Measurements from ENCODE around the gene PPP1R15A.
"Not testable (repeated sequence)": the region's sequence is repeated elsewhere in the genome, so short reads cannot be mapped to it uniquely, and the experiment has no call there.

Gene PPP1R15A

DNA sequence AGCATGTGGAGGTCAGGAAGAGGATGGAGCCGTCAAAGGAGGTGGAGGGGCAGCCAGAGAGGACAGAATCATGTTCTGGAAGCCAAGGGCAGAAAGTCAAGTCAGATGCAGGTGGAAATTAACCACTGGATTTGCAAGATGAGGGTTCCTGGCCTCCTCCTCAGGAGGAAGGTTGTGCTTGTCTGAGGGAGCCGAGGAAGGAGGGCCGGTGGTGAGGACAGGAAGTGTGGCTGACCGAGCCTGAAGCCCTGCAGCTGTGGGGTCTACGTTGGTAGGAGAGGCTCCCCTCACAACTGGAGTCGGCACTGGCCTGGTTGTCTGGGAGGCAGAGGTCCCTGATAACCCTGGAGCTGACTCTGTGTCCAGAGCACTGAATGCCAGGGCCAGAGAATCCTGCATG is 45.9 kb downstream of the PPP1R15A start:
- DNase-seq, result no peak

DNA sequence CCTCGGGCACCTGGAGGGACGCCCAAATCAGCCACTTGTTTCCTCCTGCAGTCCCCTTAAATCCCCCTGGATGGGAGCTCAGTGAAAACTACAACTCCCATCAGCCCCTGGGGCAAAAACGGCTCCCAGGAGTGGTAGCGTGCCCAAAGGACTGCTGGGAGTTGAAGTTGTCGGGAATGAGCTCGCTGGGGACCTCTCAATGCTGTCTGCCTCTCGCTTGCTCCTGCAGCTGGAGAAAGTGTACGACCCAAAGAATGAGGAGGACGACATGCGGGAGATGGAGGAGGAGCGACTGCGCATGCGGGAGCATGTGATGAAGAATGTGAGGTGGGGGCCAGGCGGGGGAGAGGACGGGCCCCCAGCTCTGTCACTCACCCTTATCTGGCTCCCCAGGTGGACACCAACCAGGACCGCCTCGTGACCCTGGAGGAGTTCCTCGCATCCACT is 46.6 kb downstream of the PPP1R15A start:
- no peak for DNase-seq

DNA sequence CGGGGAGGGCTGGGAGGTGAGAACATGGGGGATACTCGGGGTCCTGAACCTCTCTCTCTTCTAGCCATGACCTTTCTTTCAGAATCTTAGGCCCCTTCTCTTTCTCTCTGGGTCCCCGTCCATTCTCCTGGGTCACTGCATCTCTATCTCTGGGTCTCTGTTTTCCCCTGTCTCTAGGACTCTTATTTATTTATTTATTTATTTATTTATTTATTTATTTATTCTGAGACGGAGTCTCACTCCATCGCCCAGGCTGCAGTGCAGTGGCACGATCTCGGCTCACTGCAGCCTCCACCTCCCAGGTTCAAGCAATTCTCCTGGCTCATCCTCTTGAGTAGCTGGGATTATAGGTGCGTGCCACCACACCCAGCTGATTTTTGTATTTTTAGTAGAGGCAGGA is 47.0 kb downstream of the PPP1R15A start:
- not testable (repeated sequence) for DNase-seq

DNA sequence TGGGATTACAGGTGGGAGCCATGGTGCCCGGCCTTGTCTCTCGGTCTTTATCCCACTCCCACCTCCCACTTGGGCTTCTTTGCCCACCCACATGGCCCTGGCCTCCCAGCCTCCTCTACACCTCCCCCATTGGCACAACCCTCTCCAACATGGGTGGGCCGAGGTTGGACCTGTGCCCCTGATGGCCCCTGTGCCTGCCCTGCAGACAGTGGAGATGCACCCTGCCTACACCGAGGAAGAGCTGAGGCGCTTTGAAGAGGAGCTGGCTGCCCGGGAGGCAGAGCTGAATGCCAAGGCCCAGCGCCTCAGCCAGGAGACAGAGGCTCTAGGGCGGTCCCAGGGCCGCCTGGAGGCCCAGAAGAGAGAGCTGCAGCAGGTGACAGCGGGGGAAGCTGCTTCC is 48.7 kb downstream of the PPP1R15A start:
- DNase-seq, result no peak

DNA sequence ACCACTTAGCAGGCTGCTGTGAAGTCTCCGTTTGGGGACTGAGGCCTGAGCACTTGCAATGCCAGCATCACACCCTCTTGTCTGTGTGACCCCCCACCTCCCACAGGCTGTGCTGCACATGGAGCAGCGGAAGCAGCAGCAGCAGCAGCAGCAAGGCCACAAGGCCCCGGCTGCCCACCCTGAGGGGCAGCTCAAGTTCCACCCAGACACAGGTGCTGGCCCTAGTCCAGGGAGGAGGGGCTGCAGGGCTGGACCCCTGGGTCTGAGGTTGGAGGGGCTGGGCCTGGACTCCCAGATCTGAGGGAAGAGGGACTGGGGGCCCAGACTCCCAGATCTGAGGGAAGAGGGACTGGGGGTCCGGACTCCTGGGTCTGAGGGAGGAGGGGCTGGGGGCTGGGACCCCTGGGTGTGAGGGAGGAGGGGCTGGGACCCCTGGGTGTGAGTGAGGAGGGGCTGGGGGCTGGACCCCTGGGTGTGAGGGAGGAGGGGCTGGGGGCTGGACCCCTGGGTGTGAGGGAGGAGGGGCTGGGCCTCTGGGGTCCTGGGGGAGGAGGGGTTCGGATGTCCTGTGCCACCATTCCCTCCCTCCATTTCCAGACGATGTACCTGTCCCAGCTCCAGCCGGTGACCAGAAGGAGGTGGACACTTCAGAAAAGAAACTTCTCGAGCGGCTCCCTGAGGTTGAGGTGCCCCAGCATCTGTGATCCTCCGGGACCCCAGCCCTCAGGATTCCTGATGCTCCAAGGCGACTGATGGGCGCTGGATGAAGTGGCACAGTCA is 49.7 kb downstream of the PPP1R15A start:
- DNase-seq, result no peak

DNA sequence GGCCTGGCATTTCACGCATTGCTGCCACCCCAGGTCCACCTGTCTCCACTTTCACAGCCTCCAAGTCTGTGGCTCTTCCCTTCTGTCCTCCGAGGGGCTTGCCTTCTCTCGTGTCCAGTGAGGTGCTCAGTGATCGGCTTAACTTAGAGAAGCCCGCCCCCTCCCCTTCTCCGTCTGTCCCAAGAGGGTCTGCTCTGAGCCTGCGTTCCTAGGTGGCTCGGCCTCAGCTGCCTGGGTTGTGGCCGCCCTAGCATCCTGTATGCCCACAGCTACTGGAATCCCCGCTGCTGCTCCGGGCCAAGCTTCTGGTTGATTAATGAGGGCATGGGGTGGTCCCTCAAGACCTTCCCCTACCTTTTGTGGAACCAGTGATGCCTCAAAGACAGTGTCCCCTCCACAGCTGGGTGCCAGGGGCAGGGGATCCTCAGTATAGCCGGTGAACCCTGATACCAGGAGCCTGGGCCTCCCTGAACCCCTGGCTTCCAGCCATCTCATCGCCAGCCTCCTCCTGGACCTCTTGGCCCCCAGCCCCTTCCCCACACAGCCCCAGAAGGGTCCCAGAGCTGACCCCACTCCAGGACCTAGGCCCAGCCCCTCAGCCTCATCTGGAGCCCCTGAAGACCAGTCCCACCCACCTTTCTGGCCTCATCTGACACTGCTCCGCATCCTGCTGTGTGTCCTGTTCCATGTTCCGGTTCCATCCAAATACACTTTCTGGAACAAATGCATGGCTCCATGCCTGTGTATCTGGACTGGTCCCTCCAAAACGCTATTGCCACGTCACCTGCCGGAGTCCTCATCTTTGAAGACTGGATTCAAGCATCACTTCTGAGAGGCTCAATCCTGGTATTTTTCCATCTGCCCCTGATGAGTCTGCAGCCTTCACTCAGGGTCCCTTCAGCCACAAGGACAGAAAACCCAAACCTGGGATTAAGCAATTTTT is 50.6 kb downstream of the PPP1R15A start:
- no peak for DNase-seq

DNA sequence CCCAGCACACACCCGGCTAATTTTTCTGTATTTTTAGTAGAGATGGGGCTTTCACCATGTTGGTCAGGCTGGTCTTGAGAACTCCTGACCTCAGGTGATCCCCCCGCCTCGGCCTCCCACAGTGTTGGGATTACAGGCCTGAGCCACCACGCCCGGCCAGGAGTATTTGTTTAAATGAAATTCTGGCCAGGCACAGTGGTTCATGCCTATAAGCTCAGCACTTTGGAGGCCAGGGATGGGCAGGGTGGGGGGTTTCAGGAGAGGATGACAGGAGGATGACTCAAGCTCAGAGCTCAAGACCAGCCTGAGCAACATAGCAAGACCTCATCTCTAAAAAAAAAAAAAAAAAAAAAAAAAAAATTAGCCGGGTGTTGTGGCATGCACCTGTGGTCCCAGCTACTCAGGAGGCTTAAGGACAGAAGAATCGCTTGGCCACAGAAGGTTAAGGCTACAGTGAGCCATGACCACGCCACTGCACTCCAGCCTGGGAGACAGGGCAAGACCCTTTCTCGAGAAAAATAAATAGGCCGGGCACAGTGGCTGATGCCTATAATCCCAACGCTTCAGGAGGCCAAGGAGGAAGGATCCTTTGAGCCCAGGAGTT is 53.1 kb downstream of the PPP1R15A start:
- no peak for DNase-seq
